Right lobe of liver (tissue), 4 donors: ENCODE data around the gene AUH.

Source experiments
- POLR2A ChIP-seq: fragments of 450-650 bp; IDR thresholded peaks from one replicate; pipeline ENCODE4 v1.6.1; 2017; ENCODE audit warnings: antibody characterized with exemption, mild to moderate bottlenecking
- TF ChIP-seq, protein P1 (sequence below), 4 donors: fragments of 200-600 bp in 3 of 4; fragments of 450-650 bp in 1 of 4; IDR thresholded peaks; one replicate each; pipeline versions ENCODE4 v1.5.1 to v1.8.0; 2016 to 2022; ENCODE audit warnings: antibody characterized with exemption in 4 of 4, mild to moderate bottlenecking in 2 of 4
- donor health status: DM: no; HTN: no; CAD: no.
- donor health status: DM: no; HTN: no; CAD: no.
- donor health status: DM: no; HTN: yes; CAD: no.

DNA sequence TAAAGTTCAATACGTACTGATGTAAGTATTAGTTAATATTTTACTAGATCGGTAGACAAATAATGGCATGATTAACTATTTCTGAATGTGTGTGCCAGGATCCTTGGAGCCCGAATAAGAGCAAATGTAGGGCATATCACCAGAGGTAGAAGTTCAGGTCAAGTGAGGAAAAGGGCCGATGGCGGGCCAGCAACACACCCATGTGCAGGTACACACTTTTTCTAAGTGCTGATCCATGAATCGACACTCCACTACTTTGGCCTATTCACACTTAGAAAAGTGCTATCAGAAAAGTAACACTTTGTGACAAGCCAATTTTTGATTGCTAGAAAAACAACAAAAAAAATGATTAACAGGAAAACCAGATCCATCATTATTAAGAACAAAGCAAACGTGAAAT, 150.3 kb downstream of the AUH start:
- TF ChIP-seq POLR2A = no peak
- TF ChIP-seq, protein P1, sequence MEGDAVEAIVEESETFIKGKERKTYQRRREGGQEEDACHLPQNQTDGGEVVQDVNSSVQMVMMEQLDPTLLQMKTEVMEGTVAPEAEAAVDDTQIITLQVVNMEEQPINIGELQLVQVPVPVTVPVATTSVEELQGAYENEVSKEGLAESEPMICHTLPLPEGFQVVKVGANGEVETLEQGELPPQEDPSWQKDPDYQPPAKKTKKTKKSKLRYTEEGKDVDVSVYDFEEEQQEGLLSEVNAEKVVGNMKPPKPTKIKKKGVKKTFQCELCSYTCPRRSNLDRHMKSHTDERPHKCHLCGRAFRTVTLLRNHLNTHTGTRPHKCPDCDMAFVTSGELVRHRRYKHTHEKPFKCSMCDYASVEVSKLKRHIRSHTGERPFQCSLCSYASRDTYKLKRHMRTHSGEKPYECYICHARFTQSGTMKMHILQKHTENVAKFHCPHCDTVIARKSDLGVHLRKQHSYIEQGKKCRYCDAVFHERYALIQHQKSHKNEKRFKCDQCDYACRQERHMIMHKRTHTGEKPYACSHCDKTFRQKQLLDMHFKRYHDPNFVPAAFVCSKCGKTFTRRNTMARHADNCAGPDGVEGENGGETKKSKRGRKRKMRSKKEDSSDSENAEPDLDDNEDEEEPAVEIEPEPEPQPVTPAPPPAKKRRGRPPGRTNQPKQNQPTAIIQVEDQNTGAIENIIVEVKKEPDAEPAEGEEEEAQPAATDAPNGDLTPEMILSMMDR (IDR thresholded peaks at IDR 0.05) = no peak
